ENCODE results near the gene KASH5.

DNA sequence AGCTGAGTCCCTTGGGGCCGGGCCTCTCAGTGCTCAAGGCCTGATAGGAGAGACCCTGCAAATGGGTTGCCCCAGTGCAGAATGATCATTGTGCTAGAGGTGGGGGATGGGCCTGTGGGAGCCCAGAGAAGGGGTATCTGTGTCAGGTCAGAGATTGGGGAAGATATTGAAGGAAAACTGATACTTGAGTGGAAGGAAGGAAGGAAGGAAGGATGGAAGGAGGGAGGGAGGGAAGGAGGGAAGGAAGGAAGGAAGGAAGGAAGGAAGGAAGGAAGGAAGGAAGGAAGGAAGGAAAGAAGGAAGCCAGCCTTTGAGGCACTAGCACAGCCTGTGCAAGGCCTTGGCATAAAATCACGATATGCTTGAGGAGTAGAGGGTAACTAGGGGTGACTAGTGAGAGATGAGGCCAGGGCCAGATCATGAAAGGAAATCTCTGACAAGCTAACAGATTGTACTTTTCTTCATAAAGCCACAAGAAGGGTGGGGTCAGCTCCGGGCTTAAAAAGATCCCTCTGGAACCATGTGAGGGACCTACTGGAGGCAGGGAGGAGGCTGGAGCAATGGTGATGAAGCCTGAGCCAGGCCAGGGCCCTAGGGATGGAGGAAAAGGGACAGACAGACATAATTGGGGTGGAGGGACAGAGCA is 23.8 kb downstream of the KASH5 start:
- no peak for TF ChIP-seq POLR2A (IDR thresholded peaks at IDR 0.05; ENCODE audit: low read length)
- TF ChIP-seq GATA1 (IDR thresholded peaks at IDR 0.05; ENCODE audit: low read depth, low read length): no peak

All from erythroblast (primary cell).